LHCN-M2 (cell line): ENCODE results near the gene FGFBP1. TPM values are rescaled to one million over a fixed set of nuclear protein-coding genes. Genes with fewer than 3 reads are reported as not detected.
"Not testable (repeated sequence)": the region's sequence is repeated elsewhere in the genome, so short reads cannot be mapped to it uniquely, and the experiment has no call there.

Experiments
- DNase-seq: peaks from one replicate; pipeline ENCODE4 v3.0.0-alpha.2; 2012; ENCODE audit warnings: low read depth
- total RNA-seq: library from RNA; depleted of rRNA; stranded (reverse); fragments of >200 nt; gene quantifications from 2 replicates; pipeline ENCODE4 v1.2.3, GENCODE V29; 2014

The FGFBP1 gene
- total RNA-seq, 1 experiment from 2014 or later: not detected

DNA sequence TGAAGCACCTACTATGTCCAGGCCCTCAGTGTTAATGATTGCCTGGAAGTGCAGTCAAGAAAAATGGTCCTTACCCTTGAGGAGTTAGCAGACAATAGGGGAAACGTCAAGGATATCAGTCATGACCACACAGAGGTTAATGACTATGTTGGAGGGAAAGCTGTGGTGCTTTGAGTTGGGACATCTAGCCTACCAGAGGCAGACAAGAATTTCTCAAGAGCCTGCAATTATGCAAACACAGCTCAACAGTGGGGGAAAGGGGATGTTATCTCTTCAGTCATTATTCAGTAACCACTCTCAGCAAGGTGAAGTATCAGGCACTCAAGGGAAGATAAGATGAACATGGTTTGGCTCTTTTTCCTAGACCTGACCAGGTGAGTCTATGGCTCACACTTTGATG lies 7.0 kb upstream of the FGFBP1 start:
- no peak for DNase-seq

DNA sequence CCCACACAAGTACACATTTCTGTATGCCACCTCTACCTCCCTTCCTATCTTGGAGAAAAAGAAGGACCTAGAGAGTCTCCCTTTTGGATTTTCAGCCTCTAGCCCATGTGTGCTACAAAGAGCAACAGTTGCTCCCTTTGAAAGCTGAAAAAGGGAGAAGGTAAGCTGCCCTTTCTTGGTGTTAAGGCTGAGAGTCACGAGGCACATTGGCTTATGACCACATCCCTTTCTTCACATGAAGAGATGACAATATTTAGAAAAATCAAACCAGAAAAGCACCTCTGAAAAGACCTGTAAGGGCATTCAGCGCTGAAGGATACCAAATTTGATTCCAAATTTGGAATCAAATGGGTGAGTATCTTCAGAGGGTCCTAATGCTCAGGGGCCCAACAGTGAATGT lies 6.4 kb upstream of the FGFBP1 start:
- no peak for DNase-seq

DNA sequence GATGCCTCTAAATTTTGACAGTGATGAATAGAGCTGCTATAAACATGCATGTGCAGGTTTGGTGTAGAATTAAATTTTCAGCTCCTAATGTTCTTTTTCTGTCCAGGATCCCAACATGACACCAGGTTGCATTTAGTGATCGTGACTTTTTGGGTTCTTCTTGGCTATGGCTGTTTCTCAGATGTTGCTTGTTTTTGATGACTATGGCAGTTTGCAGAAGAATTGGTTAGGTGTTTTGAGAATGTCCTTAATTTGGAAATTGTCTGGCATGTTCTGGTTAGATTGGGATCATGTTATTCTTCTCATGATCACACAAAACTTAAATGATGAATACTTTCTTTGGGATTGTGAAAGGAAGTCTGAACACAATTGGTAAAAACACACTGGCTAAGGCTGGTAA lies 3.7 kb upstream of the FGFBP1 start:
- no peak for DNase-seq

DNA sequence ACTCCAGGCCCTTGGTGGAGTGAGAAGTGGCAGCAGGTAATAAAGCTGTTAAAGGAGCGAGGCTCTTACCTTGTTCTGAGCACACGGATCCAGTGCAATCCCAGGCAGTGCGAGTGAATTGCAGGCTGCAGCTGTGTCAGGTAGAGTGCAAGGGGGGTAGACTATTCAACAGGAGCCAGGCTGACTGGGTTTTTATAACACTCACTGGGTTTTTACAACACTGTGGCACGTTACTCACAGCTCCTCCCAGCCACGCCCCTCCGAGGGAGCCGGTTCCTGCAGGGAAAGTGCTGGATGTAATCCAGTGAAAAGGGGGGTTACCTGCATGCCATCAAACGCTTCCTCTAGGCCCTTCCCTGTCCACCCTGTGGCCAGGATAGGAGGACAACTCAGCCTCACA lies 358 bp downstream of the FGFBP1 start:
- no peak for DNase-seq

GRCh38 chr4:15936495-15936894 lies 2.0 kb downstream of the FGFBP1 start:
- DNase-seq: no peak

GRCh38 chr4:15935504-15936402 lies 2.8 kb downstream of the FGFBP1 start:
- DNase-seq: peak; percentile 51

- DNase-seq: no peak
These were observed 4.3 kb downstream of the FGFBP1 start for GRCh38 chr4:15934259-15934658.

DNA sequence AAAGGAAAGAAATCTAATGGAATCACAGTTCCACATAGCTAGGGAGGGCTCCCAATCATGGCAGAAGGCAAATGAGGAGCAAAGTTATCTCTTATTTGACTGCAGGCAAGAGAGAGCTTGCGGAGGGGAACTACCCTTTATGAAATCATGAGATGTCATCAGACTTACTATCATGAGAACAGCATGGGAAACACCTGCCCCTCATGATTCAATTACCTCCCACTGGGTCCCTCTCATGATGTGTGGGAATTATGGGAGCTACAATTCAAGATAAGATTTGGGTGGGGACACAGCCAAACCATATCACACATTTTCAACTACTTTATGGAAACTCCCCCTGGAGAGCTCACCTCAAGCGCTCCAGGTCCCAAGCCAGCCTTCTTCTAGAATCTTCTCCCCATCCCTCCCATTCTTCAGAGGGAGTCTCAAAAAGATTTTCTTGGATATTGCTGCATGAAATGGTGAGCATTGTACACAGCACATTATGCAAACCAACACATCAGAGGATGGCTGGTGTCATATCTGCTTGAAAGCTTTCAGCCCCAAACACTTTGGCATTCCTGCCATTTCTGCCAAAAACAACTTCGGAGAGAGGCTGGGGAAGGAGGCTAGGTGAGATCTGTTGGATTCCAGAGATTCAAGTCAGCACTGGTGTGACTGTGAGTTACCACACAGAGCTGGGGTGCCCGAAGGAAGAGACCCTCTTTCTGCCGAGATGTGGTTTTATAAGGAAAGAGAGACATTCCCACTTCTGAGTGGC lies 6.9 kb downstream of the FGFBP1 start:
- DNase-seq: no peak

GRCh38 chr4:15930314-15930713 lies 8.2 kb downstream of the FGFBP1 start:
- DNase-seq: peak; percentile 34

GRCh38 chr4:15929540-15929939 lies 9.0 kb downstream of the FGFBP1 start:
- DNase-seq: no peak

- no peak for DNase-seq
These were observed 9.7 kb downstream of the FGFBP1 start for GRCh38 chr4:15928883-15929282.

DNA sequence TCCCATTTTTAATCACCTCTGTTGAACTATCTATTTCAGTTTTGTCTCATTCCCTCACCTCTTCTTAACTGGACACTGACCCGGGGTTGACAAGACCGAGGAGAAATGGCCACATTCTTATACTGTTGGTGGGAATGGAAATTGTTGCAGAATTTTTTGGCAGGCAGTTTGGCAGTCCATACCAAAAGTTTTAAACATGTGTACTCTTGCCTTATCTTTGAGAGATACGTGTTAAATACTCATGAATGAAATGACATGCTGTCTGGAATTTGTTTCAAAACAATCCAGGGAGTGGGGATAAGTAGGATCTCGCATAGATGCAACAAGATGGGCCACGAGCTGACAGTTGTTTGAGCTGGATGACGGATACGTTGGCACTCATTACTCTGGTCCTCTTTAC lies 12.1 kb downstream of the FGFBP1 start:
- DNase-seq: no peak

DNA sequence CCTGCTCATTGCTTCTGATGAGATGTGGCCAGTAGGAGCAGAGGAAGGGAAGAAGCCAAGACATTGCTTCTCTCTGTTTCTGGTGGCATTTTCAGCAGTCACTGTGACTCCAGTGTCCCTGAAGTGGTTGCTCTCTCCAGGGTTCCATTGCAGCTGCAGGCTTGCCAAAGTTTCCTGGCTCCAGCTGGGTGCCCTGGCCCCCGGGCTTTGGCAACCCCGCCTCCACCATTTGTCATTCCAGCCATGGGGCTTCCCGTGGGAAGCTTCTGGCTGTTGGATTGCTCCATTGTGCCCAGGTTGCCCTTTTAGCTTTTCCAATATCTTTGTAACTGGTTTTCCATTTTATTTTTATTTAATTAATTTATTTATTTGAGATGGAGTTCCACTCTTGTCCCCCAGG lies 12.7 kb downstream of the FGFBP1 start:
- DNase-seq: no peak

DNA sequence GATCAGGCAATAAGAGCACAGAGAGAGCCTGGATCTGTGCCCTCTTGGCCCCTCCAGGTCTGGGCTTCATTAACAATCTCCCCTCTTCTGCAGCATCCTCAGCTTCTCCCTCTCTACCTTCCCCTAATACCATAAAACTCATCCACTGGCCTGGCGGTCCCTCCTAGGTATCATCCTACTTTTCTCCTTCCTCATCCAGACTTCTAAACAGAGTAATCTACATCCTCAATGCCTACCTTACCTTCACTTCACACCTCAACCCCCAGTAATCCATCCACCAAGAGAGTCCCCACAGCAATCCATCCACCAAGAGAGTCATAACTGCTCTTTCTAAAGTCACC lies 17.0 kb downstream of the FGFBP1 start:
- no peak for DNase-seq

DNA sequence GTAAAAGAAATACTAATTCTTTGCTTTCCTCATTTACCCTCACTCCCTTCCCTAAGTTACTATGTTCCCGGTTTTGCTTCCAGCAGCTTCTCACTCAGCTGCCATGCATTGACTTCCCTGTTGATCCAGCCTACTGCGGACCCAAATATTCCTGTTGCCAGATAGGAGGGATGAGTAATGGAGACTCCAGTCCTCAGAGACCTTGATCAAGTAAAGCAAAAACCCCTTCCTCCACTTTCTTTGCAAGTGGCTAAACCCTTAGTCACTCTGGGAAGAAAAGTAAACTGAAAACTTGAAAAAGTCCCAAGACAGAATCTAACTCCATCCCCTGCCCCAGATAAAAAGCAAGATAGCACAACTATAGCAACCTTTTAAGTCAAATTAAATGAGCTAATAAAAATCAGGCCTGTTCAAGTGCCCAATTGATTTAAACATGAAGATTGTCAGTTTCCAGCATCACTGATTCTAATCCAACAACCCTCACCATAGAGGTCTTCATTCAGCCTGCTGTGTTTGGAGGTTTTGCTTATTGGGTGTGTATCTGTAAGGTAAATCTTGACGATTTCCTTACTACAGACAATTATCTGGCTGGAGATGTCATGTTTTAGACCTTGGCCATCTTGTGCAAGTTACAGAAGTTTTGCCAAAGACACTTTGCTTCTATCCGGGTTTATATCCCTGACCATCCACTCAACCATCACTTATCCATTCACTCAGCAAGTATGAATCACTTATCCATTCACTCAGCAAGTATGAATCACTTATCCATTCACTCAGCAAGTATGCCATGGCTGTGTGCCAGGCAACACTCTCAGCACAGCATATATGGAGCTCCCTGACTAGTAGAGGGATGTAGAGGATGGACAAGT lies 17.6 kb downstream of the FGFBP1 start:
- DNase-seq: peak; percentile 97

GRCh38 chr4:15918484-15919129 lies 19.9 kb downstream of the FGFBP1 start:
- no peak for DNase-seq

GRCh38 chr4:15917297-15917696 lies 21.2 kb downstream of the FGFBP1 start:
- DNase-seq: no peak

GRCh38 chr4:15916358-15916757 lies 22.2 kb downstream of the FGFBP1 start:
- not testable (repeated sequence) for DNase-seq

GRCh38 chr4:15914736-15915135 lies 23.8 kb downstream of the FGFBP1 start:
- no peak for DNase-seq

DNA sequence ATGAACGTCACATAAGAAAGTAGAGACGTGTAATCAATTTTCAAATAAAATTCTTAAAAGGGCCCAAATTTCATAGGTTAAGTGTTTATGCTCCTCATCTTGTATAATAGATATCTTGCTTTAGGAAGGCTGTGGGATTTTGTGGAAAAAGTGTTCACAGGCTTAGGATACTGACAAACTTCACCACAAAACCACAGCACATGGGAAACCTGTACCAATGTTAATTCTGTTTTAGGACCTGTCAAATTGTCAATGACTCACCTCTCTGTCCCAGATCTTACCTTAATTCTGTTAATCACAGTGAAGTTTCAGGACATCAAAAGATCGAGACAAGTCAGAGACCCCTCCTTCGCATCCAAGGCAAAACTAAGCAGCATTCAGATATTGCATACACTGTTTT lies 24.2 kb downstream of the FGFBP1 start:
- peak; percentile 25 for DNase-seq

- peak; percentile 89 for DNase-seq
These were observed 24.9 kb downstream of the FGFBP1 start for GRCh38 chr4:15913631-15913970.
